Endothelial cell of umbilical vein (primary cell): ENCODE data around the gene CC2D2B. TPM values are rescaled to one million over a fixed set of nuclear protein-coding genes. Genes with fewer than 3 reads are reported as not detected.
A peak's percentile ranks its signal among the peaks of the same experiment; 100 is the strongest.

Source experiments
- BruUV-seq: library from RNA; stranded (reverse); fragments of 400-500 nt; replicated peaks from 2 replicates; lab custom pipeline; 2021; lab: Mats Ljungman, UMichigan
- CTCF ChIA-PET: fragments of 300-600, 350-600 bp; sonication (Branson Sonifier 250); formaldehyde crosslinking; loops from one replicate; lab custom pipeline; 2021; ENCODE audit warnings: antibody characterized with exemption, inconsistent platforms; lab: Charles Lee
- POLR2A ChIA-PET: fragments of 300-600, 350-600 bp; sonication (Branson Sonifier 250); formaldehyde crosslinking; loops from one replicate; lab custom pipeline; 2021; ENCODE audit warnings: antibody characterized with exemption, inconsistent platforms; lab: Charles Lee
- DNase-seq: peaks from one replicate; pipeline ENCODE4 v3.0.0-alpha.2; 2011; ENCODE audit warnings: low read depth, low spot score
- FAIRE-seq: peaks from 2 replicates; lab custom pipeline; 2011; peaks lifted over from hg19 to GRCh38; lab: Jason Lieb, UNC
- H2AFZ ChIP-seq: 2 replicates; pipeline ENCODE4 v1.6.0; 2012; ENCODE audit warnings: low read depth, low read length, control low read depth, inconsistent platforms
- H3K27ac ChIP-seq: 2 replicates; pipeline ENCODE4 v1.5.1; 2011; ENCODE audit warnings: low read depth, mild to moderate bottlenecking, control low read depth, low read length, moderate library complexity; ENCODE audit not compliant: insufficient read depth
- H3K27me3 ChIP-seq, 2 experiments: 2 replicates each; pipeline versions ENCODE4 v1.6.0 to v1.6.1; 2011; ENCODE audit warnings: low read length in 2 of 2, mixed read lengths in 1 of 2; ENCODE audit not compliant: control insufficient read depth in 2 of 2, insufficient read depth in 2 of 2
- H3K36me3 ChIP-seq, 2 experiments: 2 replicates in 1 of 2; 3 replicates in 1 of 2; pipeline ENCODE4 v1.5.1; 2011; ENCODE audit warnings: low read length in 2 of 2, mild to moderate bottlenecking in 1 of 2, moderate library complexity in 1 of 2; ENCODE audit not compliant: control insufficient read depth in 2 of 2, insufficient read depth in 2 of 2; ENCODE audit errors: extremely low read depth in 1 of 2
- H3K4me1 ChIP-seq: 3 replicates; pipeline ENCODE4 v1.5.1; 2011; ENCODE audit warnings: mild to moderate bottlenecking, low read length; ENCODE audit not compliant: control insufficient read depth, insufficient read depth; ENCODE audit errors: extremely low read depth
- H3K4me2 ChIP-seq: 2 replicates; pipeline ENCODE4 v1.6.1; 2011; ENCODE audit warnings: low read length, control low read depth, mixed read lengths; ENCODE audit not compliant: insufficient read depth
- H3K4me3 ChIP-seq, 3 experiments: fragments of 200-600 bp in 1 of 3; sonication (generic), shearing (Covaris generic) in 1 of 3; replicated peaks in 1 of 3; 2 replicates each; pipeline ENCODE4 v1.5.1; 2011 to 2016; ENCODE audit warnings: control low read depth in 3 of 3, low read length in 3 of 3, mild to moderate bottlenecking in 2 of 3, inconsistent platforms in 1 of 3, low read depth in 1 of 3, moderate library complexity in 1 of 3; ENCODE audit not compliant: insufficient read depth in 1 of 3
- H3K79me2 ChIP-seq: 2 replicates; pipeline ENCODE4 v1.6.0; 2012; ENCODE audit warnings: low read length, inconsistent platforms; ENCODE audit not compliant: control insufficient read depth, insufficient read depth
- H3K9ac ChIP-seq: replicated peaks from 2 replicates; pipeline ENCODE3; 2011; ENCODE audit warnings: low read length, control low read depth; ENCODE audit not compliant: insufficient read depth; ENCODE audit errors: extremely low read depth
- H3K9me1 ChIP-seq: replicated peaks from 3 replicates; pipeline ENCODE4 v1.6.0; 2011; ENCODE audit warnings: mild to moderate bottlenecking, low read length; ENCODE audit not compliant: control insufficient read depth, insufficient read depth; ENCODE audit errors: extremely low read depth
- H3K9me3 ChIP-seq: replicated peaks from 2 replicates; pipeline ENCODE4 v1.5.1; 2012; ENCODE audit warnings: low read length, inconsistent platforms; ENCODE audit not compliant: control insufficient read depth, insufficient read depth
- H4K20me1 ChIP-seq: replicated peaks from 2 replicates; pipeline ENCODE3; 2011; ENCODE audit warnings: mild to moderate bottlenecking, low read length; ENCODE audit not compliant: control insufficient read depth, insufficient read depth; ENCODE audit errors: extremely low read depth
- CTCF ChIP-seq, 2 donors: IDR thresholded peaks; 1 replicate in 1 of 2; 2 replicates in 1 of 2; pipeline ENCODE4 v1.5.1; 2011; ENCODE audit warnings: low read length in 2 of 2, mild to moderate bottlenecking in 2 of 2, moderate library complexity in 2 of 2, control low read depth in 1 of 2, inconsistent platforms in 1 of 2, low read depth in 1 of 2; ENCODE audit not compliant: insufficient read depth in 1 of 2; ENCODE audit errors: extremely low read depth in 1 of 2
- EZH2 ChIP-seq: IDR thresholded peaks from 2 replicates; pipeline ENCODE4 v1.6.1; 2012; ENCODE audit warnings: borderline replicate concordance, low read depth, mild to moderate bottlenecking, moderate library complexity, low read length, inconsistent platforms; ENCODE audit not compliant: severe bottlenecking
- FOS ChIP-seq: IDR thresholded peaks from 2 replicates; pipeline ENCODE4 v1.6.1; 2011; ENCODE audit warnings: mild to moderate bottlenecking, low read length, moderate library complexity, borderline replicate concordance; ENCODE audit not compliant: insufficient read depth
- GATA2 ChIP-seq: IDR thresholded peaks from 2 replicates; pipeline ENCODE4 v1.7.0; 2011; ENCODE audit warnings: low read depth, mild to moderate bottlenecking, moderate library complexity, mixed read lengths, low read length; ENCODE audit not compliant: insufficient read length, insufficient read depth
- JUN ChIP-seq: IDR thresholded peaks from 2 replicates; pipeline ENCODE4 v1.6.1; 2011; ENCODE audit warnings: borderline replicate concordance, low read depth; ENCODE audit not compliant: insufficient read length, insufficient read depth
- MAX ChIP-seq: IDR thresholded peaks from 2 replicates; pipeline ENCODE4 v1.6.1; 2011; ENCODE audit not compliant: insufficient read depth, insufficient read length
- MYC ChIP-seq: IDR thresholded peaks from one replicate; pipeline ENCODE4 v1.6.1; 2011; ENCODE audit warnings: mild to moderate bottlenecking, low read depth, low read length
- POLR2A ChIP-seq: IDR thresholded peaks from 2 replicates; pipeline ENCODE4 v1.6.1; 2012; ENCODE audit warnings: low read depth, mild to moderate bottlenecking, control low read depth, low read length
- POLR2AphosphoS5 ChIP-seq: IDR thresholded peaks from 2 replicates; pipeline ENCODE4 v1.6.1; 2012; ENCODE audit warnings: low read depth, mild to moderate bottlenecking, control low read depth, low read length, moderate library complexity; ENCODE audit not compliant: insufficient read depth
- dilution Hi-C: fragments of 300-500 bp; cut with MboI; formaldehyde crosslinking; loops from one replicate; pipeline ENCODE4 v1.15.0; 2019; ENCODE audit warnings: low sequenced_read_pairs; ENCODE audit not compliant: extremely low pct_ligation_motif_present
- intact Hi-C: fragments of 100-400 bp; cut with micrococcal nuclease; formaldehyde crosslinking; loops from one replicate; pipeline ENCODE4 v1.10.0; 2022
- polyA plus RNA-seq, 4 experiments: library from polyadenylated mRNA; depleted of rRNA in 3 of 4; stranded (reverse) in 3 of 4; unstranded in 1 of 4; fragments of >200 nt; gene quantifications; 2 replicates each; pipeline versions ENCODE4 v1.2.1 to v1.2.3, GENCODE V29; 2011 to 2012; ENCODE audit warnings: missing spikeins in 1 of 4
- total RNA-seq: library from RNA; stranded (reverse); gene quantifications from 2 replicates; pipeline ENCODE4 v1.2.3, GENCODE V29; 2021

Gene CC2D2B
- total and polyA plus RNA-seq, 2 donors (not counting 3 experiments of a cell fraction or from before 2014, with no cell fraction given), result 0.21 to 1.2 TPM

GRCh38 chr10:96017191-96017687 lies 109.5 kb downstream of the CC2D2B start:
- dilution Hi-C loops, result no loop called here
- TF ChIP-seq GATA2 (no peak), CTCF (IDR thresholded peaks at IDR 0.05; ENCODE audit: extremely low read depth in 1 of 2, insufficient read depth in 1 of 2, low read depth in 1 of 2, low read length in 2 of 2) (peak; percentile 65 to 71)
- Histone ChIP-seq H3K79me2 (no peaks in the 10 kb centered on the region), H4K20me1 (no peaks in the 10 kb centered on the region), H3K27ac (no peak overlapping the region), H3K36me3 (no peaks in the 10 kb centered on the region), H3K9ac (no peak overlapping the region), H3K9me1 (no peaks in the 10 kb centered on the region), H3K4me2 (no peak overlapping the region), H2AFZ (no peak overlapping the region), H3K27me3 (peaks cover 0 to 8% of the 10 kb centered on the region in 2 experiments), H3K4me3 (no peak overlapping the region), H3K9me3 (no peaks in the 10 kb centered on the region), H3K4me1 (no peaks in the 10 kb centered on the region)
- ChIA-PET CTCF (interaction anchor here (0.5 to 8.6 kb wide), 94 partner anchors 8 to 642 kb away, joined by 3 to 154 read pairs (median 5); partner anchors contain the start of genes CC2D2B, CCNJ, DNTT and TCTN3), POLR2A (interaction anchor here (1.0 kb wide), 1 partner anchor 113 kb away, joined by 4 read pairs; the partner anchor contains the start of gene ZNF518A)
- DNase-seq, result peak; percentile 87
- FAIRE-seq, result peak; percentile 73
- intact Hi-C loops, result loop anchor here (1.0 kb wide), 6 partner anchors 73 to 324 kb away; partner anchors contain the start of genes TCTN3 and ZNF518A
- BruUV-seq, result no TSS peak

- intact Hi-C loops, result no loop called here
- dilution Hi-C loops, result no loop called here
- H3K9ac ChIP-seq, result no peak overlapping the region
- no peaks in the 10 kb centered on the region for H3K36me3 ChIP-seq
- H4K20me1 ChIP-seq, result no peaks in the 10 kb centered on the region
- H2AFZ ChIP-seq, result no peak overlapping the region
- H3K79me2 ChIP-seq, result no peaks in the 10 kb centered on the region
- peaks cover 0 to 14% of the 10 kb centered on the region in 2 experiments for H3K27me3 ChIP-seq
- no peak overlapping the region for H3K27ac ChIP-seq
- DNase-seq (no peak), FAIRE-seq (no peak)
- no peak overlapping the region for H3K4me3 ChIP-seq
- no peak overlapping the region for H3K4me2 ChIP-seq
- BruUV-seq, result no TSS peak
- POLR2A ChIA-PET, result no interaction called here
- TF ChIP-seq POLR2A, result no peak
- TF ChIP-seq CTCF (IDR thresholded peaks at IDR 0.05; ENCODE audit: extremely low read depth in 1 of 2, insufficient read depth in 1 of 2, low read depth in 1 of 2, low read length in 2 of 2), result no peak
- no peak for TF ChIP-seq MYC
- no peak for TF ChIP-seq FOS
- no peak for TF ChIP-seq POLR2AphosphoS5
- TF ChIP-seq JUN, result no peak
- TF ChIP-seq GATA2, result no peak
- TF ChIP-seq EZH2, result no peak
- no peak for TF ChIP-seq MAX
- no peaks in the 10 kb centered on the region for H3K4me1 ChIP-seq
- CTCF ChIA-PET, result interaction anchor here (8.6 kb wide), 1 partner anchor 315 kb away, joined by 154 read pairs; no protein-coding TSS in a partner anchor
- H3K9me1 ChIP-seq, result no peaks in the 10 kb centered on the region
- H3K9me3 ChIP-seq, result no peaks in the 10 kb centered on the region
These were observed 113.6 kb downstream of the CC2D2B start for GRCh38 chr10:96021332-96021731.
